Measurements from ENCODE around the gene SLC35E4. TPM values are rescaled to one million over a fixed set of nuclear protein-coding genes. Genes with fewer than 3 reads are reported as not detected.
"Not testable (repeated sequence)": the region's sequence is repeated elsewhere in the genome, so short reads cannot be mapped to it uniquely, and the experiment has no call there.

Gene SLC35E4
- total RNA-seq, 4 donors from 2014 or later, result 14.6 to 22.2 (median 18.6) TPM

DNA sequence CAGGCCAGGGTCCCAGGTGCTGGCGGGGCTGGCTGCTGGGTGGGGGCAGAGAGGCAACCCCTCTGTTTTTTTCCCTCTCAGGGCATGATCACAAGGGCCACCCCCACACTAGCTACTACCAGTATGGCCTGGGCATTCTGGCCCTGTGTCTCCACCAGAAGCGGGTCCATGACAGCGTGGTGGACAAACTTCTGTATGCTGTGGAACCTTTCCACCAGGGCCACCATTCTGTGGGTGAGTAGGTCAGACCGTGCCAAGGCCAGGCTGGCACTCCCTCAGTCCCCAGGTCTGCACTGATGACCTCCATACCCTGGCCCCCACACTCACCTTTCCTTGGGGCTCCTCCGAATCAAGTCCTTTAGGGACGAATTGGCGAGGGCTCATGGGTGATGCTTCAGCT is 21.3 kb upstream of the SLC35E4 start:
- intact Hi-C loops (cut with DNase I; ENCODE audit: low total_unique reads), result no loop called here
- TF ChIP-seq POLR2A (IDR thresholded peaks at IDR 0.05), result no peak
- no peak for TF ChIP-seq CTCF (IDR thresholded peaks at IDR 0.05)
- WGBS, 2 donors, result 93 to 97% methylated on average over 7 of the region's 7 CpGs
- DNase-seq (ENCODE audit: low spot score in 2 of 2), result no peak
- H3K4me3 ChIP-seq (ENCODE audit: low read depth, poor library complexity, severe bottlenecking), result no peak overlapping the region

- TF ChIP-seq POLR2A (IDR thresholded peaks at IDR 0.05), result no peak
- no peak for TF ChIP-seq CTCF (IDR thresholded peaks at IDR 0.05)
- no peak for DNase-seq (ENCODE audit: low spot score in 2 of 2)
- H3K4me3 ChIP-seq (ENCODE audit: low read depth, poor library complexity, severe bottlenecking), result no peak overlapping the region
- intact Hi-C loops (cut with DNase I; ENCODE audit: low total_unique reads), result no loop called here
These were observed 20.7 kb upstream of the SLC35E4 start for GRCh38 chr22:30614879-30615278.

- no peak overlapping the region for H3K4me3 ChIP-seq (ENCODE audit: low read depth, poor library complexity, severe bottlenecking)
- DNase-seq (ENCODE audit: low spot score in 2 of 2), result peak in 1 of 2 donors; percentile 31
- intact Hi-C loops (cut with DNase I; ENCODE audit: low total_unique reads), result no loop called here
- TF ChIP-seq POLR2A (IDR thresholded peaks at IDR 0.05) (no peak), CTCF (IDR thresholded peaks at IDR 0.05) (no peak)
- 83 to 85% methylated on average over 7 of the region's 7 CpGs for WGBS, 2 donors
These were observed 20.0 kb upstream of the SLC35E4 start for GRCh38 chr22:30615543-30615954.

DNA sequence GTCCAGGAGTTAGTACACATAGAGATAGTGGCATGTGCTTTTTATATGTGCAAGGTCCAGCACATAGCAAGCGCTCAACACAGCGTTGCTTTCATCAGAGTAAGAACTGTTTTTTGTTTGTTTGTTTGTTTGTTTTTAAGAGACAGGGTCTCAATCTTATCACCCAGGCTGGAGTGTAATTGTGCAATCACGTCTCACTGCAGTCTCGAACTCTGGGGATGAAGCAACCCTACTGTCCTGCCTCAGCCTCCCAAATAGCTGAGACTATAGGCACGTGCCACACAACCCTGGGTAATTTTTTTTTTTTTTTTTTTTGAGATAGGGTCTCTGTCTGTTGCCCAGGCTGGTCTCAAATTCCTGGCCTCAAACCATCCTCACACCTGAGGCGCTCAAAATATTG is 17.8 kb upstream of the SLC35E4 start:
- intact Hi-C loops (cut with DNase I; ENCODE audit: low total_unique reads), result no loop called here
- WGBS, 2 donors, result 91 to 93% methylated on average over 6 of the region's 6 CpGs
- no peak for DNase-seq (ENCODE audit: low spot score in 2 of 2)
- H3K4me3 ChIP-seq (ENCODE audit: low read depth, poor library complexity, severe bottlenecking), result no peak overlapping the region
- TF ChIP-seq CTCF (IDR thresholded peaks at IDR 0.05), result no peak
- no peak for TF ChIP-seq POLR2A (IDR thresholded peaks at IDR 0.05)

DNA sequence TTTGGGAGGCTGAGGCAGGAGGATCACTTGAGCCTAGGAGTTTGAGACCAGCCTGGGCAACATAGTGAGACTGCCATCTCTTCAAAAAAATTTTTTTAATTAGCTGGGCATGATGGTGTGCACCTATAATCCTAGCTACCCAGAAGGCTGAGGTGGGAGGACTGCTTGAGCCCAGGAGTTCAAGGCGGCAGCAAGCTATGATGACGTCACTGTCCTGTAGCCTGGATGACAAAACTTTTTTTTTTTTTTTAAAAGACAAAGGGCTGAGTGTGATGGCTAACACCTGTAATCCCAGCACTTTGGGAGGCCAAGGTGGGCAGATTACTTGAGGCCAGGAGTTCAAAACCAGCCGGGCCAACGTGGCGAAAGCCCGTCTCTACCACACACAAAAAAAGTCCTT is 15.7 kb upstream of the SLC35E4 start:
- H3K4me3 ChIP-seq (ENCODE audit: low read depth, poor library complexity, severe bottlenecking); DNase-seq (ENCODE audit: low spot score in 2 of 2); intact Hi-C loops (cut with DNase I; ENCODE audit: low total_unique reads): not testable (repeated sequence)
- 92% methylated on average over 6 of the region's 6 CpGs for WGBS, 2 donors

GRCh38 chr22:30626413-30626812 is 9.2 kb upstream of the SLC35E4 start:
- H3K4me3 ChIP-seq (ENCODE audit: low read depth, poor library complexity, severe bottlenecking), result no peak overlapping the region
- DNase-seq (ENCODE audit: low spot score in 2 of 2), result no peak
- TF ChIP-seq POLR2A (IDR thresholded peaks at IDR 0.05) (no peak), CTCF (IDR thresholded peaks at IDR 0.05) (no peak)
- intact Hi-C loops (cut with DNase I; ENCODE audit: low total_unique reads), result no loop called here
- 91 to 92% methylated on average over 5 of the region's 5 CpGs for WGBS, 2 donors
